Measurements from ENCODE around the gene EYA4.

DNA sequence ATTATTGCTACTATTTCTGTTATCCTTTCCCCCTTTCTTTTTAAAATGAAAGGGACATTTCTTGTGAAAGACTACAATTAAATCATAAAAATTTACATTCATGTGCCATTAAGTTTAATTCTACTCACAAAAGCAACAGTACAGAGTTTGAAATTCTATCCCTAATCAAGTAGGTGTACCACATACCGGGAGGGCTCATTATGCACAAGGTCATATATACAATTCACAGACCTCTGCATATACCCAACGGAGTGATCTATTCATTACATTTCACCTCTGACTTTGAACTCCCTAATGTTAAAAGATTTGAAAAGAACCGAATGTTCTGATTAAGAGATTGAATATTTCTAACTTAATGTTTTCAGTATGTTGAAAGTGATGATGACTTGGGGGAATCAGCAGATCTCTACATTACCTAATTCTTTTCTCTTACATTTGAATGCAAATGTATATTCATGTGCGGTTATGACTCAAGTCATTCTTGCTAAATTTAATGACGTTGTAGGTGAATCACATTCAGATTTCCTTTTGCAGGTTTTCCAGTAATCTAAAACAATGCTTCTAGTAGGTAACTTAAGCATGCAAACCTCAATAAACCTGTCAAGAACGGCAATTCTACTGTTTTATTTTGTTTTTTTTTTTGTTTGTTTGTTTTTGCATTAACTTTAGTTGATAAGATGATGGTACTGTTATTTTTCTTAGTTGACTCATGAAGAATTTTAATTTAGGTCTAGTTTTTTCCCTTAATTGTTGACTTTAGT is 7.3 kb downstream of the EYA4 start:
- TF ChIP-seq CTCF (IDR thresholded peaks at IDR 0.05) (no peak), TCF7 (CRISPR knock-in tag; IDR thresholded peaks at IDR 0.05; ENCODE audit: low read depth) (no peak), KAT7 (CRISPR knock-in tag; IDR thresholded peaks at IDR 0.05; ENCODE audit: borderline replicate concordance) (no peak)
- TF ChIP-seq, protein P1, sequence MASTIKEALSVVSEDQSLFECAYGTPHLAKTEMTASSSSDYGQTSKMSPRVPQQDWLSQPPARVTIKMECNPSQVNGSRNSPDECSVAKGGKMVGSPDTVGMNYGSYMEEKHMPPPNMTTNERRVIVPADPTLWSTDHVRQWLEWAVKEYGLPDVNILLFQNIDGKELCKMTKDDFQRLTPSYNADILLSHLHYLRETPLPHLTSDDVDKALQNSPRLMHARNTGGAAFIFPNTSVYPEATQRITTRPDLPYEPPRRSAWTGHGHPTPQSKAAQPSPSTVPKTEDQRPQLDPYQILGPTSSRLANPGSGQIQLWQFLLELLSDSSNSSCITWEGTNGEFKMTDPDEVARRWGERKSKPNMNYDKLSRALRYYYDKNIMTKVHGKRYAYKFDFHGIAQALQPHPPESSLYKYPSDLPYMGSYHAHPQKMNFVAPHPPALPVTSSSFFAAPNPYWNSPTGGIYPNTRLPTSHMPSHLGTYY (CRISPR knock-in tag; IDR thresholded peaks at IDR 0.05): no peak
- TF ChIP-seq, protein P2, sequence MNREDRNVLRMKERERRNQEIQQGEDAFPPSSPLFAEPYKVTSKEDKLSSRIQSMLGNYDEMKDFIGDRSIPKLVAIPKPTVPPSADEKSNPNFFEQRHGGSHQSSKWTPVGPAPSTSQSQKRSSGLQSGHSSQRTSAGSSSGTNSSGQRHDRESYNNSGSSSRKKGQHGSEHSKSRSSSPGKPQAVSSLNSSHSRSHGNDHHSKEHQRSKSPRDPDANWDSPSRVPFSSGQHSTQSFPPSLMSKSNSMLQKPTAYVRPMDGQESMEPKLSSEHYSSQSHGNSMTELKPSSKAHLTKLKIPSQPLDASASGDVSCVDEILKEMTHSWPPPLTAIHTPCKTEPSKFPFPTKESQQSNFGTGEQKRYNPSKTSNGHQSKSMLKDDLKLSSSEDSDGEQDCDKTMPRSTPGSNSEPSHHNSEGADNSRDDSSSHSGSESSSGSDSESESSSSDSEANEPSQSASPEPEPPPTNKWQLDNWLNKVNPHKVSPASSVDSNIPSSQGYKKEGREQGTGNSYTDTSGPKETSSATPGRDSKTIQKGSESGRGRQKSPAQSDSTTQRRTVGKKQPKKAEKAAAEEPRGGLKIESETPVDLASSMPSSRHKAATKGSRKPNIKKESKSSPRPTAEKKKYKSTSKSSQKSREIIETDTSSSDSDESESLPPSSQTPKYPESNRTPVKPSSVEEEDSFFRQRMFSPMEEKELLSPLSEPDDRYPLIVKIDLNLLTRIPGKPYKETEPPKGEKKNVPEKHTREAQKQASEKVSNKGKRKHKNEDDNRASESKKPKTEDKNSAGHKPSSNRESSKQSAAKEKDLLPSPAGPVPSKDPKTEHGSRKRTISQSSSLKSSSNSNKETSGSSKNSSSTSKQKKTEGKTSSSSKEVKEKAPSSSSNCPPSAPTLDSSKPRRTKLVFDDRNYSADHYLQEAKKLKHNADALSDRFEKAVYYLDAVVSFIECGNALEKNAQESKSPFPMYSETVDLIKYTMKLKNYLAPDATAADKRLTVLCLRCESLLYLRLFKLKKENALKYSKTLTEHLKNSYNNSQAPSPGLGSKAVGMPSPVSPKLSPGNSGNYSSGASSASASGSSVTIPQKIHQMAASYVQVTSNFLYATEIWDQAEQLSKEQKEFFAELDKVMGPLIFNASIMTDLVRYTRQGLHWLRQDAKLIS (CRISPR knock-in tag; IDR thresholded peaks at IDR 0.05; ENCODE audit: borderline replicate concordance): no peak
